Fibroblast of peridontal ligament (primary cell): ENCODE results near the gene DUSP28.
"Not testable (repeated sequence)": the region's sequence is repeated elsewhere in the genome, so short reads cannot be mapped to it uniquely, and the experiment has no call there.

Experiments used
- DNase-seq: peaks from one replicate; pipeline ENCODE4 v3.0.0-alpha.2; 2010; ENCODE audit errors: extremely low read depth

DUSP28 gene, protein sequence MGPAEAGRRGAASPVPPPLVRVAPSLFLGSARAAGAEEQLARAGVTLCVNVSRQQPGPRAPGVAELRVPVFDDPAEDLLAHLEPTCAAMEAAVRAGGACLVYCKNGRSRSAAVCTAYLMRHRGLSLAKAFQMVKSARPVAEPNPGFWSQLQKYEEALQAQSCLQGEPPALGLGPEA

DNA sequence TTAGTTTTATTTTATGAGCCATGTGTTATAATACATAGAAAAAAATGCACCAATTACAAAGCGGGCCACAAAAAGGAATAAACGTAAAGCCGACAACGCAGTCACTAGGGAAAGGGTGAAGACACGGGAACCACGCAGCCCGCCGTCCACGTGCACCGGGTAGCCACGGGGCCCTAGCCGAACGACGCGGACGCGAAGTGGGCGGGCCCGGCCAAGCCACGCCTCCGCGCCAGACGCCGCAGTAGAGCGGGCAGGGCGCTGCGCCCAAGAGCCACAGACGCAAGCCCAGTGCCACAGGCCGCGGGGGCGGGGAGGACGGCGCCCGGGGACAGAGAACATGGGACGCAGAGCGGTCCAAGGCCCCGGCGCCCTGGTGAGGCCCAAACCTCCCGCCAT is at the start of gene DUSP28:
Gene DUSP28 (plus strand): TSS at position 274 of the 396 bp plus-strand sequence. CDS start 328 bp downstream, outside the sequence.
- peak; percentile 76 for DNase-seq

DNA sequence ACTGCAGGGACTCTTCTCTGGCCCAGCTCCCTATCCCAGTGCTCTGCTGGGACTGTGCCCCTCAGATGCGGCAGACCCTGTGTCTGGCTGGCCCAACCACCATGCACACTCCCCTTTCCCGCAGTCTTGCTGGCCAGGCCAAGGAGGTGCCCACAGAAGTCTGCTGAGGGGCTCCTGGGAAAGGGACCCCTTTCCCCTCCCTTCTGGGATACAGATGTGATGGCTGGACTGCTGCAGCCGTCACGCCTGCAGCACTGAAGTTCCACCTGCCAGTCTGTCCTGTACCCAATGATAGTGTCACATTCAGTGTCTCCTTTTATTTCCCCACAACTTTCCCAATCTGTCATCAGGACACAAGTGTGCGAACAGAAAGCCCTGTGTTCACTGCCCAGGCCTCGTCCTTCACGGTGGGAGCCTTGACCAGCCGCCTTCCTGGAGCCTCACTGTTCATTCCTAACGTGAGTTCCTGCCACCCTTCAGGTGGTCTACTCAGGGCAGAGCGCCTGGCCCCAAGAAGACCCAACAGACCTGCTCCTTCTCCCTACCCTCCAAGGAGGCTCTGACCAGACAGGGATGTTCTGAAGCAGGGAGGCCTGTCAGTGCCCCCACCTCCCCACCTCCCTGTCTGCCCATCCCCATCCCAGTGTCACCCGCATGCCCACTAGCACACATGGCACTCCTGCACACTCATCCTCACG is 49.5 kb upstream of the DUSP28 start:
- DNase-seq: no peak

DNA sequence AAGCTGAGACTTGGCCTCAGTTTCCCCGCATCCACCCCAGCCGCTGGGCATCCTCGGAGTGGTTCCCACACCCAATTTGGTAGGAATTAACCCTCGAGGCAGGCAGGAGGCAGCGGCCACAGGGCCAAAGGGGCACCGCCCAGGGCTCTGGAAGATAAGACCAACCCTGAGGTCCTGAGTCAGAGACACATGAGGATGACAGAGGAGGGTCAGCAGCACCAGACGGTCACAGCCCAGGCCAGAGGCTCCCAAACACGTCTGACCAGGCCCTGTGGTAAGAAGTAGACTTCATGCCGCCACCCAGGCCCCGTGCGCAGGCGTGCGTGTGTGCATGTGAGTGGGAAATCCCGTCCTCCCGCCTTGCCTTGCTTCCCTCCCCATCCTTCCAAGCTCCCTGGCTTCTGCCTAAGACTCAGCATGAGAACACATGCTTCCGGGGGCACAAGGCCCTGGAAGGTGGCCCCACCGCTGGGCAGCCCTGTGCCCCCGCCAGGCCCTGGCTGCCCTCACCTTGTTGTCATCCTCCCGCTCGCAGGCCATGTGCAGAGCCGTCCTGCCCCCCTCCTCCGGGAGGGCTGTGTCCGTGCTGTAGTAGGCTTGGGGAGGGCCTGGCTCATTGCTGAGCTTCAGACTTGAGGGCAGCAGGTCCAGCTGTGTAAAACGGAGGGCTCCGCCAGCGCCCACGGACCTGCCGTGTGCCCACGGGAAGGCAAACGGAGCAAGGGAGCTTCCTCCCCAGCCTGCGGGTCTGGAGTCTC is 48.6 kb upstream of the DUSP28 start:
- no peak for DNase-seq

DNA sequence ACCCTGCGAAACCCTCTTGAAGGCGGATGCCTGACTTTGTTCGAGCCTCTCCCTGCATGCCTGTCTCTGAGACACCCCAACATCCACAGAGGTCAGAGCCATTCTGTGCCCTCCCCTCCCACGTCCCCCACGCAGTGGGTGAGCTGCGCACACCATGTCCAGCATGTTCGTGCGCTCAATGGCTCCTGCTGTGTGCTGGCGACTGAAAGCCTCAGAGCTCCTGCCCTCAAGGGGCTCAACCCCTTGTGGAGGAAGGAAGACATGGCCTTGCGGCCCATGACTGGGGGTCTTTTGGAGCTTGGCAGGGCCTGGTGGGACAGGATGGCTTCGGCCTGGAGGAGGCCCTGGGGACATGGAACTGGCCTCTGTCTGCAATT is 48.1 kb upstream of the DUSP28 start:
- DNase-seq: no peak

DNA sequence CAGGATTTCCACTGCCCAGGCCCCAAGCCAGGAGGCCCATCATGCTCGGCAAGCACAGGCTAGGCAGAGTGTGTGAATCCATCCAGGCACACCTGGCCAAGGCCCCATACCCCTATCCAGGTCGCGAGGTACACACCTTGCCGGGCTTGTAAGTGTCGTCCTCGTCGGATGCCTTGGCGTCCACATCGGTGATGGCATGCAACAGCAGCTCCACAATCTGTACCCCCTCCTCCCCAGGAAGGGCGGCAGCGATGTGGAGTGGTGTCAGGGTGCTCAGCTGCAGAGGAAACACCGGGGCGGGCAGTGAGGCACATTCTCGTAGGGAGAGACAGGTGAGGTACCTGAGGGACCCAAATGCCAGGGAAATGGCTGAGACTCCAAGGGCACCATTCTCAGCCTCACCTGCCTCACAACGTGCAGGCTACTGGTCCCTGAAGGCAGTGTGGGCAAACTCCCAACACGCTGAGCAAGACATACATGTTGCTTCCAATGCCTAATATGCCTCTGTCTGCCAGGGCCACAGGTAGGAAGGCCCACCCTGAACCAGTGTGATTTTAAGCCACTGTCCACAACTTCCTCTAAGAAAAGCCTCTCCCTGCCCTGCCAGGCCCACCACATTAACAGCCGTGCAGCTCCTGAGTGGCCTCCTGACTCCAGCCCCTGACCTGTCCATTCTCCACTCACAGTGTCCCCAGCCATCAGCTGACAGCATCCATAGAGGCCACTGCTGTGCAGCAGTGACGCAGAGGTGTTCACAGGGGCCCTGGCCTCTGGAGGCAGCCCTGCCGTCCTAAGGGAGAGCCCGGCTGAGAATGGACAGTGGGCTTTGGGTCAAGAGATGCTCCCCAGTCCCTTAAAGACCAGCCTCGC is 47.3 kb upstream of the DUSP28 start:
- no peak for DNase-seq

DNA sequence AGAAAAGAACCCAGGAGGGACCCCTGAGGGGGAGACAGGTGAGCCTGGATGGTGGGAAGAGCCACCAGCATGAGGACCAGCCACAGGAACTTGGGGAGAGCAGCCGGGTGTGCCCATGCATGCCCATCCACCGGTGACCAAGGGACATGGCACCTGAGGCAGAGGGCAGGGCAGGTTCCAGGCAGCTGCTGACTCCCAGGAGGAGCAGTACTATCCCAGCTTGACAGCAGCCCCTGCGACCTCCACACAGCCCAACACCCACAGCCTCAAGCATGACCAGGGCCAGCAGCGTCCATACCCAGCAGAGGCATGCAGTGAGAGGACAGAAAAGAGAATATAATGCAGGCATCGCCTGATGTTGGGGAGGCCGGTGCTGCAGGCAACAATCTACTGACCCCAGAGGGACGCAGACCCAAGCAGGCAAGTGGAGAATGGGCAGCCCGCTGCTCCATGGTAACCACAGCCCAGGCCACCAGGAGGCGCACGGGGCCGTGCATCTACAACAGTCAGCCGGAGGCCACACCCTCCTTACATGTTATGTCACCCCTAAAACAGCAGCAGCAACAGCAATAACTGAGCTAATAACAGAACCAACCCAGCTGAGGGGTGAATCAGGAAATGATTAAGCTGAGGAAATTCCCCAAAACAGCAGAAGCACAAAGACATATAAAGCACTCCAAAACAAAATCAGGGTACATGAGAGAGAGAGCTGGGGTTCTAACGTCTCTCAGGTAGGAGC is 46.4 kb upstream of the DUSP28 start:
- DNase-seq: peak; percentile 82

DNA sequence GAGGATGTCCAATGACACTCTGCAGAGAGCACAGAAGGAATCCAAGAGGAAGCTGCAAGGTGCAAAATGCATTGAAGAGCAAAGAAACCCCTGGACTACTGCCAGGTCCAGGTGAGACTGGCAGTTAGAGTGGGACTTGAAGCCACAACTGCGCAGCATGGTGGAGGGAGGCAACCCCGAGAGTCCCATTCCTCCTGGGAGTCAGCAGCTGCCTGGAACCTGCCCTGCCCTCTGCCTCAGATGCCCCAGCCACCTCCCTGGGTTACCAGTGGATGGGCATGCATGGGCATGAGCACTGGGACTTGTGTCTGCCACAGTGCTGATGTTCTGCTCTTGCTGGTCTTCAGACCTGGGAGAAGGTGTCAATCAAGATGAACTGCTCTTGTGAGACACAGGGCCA is 45.5 kb upstream of the DUSP28 start:
- no peak for DNase-seq

DNA sequence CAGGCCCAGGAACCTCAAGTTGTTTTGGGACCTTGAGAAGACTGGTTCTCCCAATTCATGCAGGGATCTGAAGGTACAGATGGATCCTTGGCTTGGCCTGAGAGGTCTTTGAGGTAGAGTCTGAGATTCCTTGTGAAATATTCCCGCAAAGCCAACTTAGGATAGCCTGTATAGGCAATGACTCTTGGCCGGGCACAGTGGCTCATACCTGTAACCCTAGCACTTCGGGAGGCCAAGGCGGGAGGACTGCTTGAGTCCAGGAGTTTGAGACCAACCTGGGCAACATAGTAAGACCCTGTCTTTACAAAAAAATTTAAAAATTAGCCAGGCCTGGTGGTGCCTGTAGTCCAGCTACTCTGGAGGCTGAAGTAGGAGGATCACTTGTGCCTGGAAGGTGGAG is 42.8 kb upstream of the DUSP28 start:
- DNase-seq: no peak

DNA sequence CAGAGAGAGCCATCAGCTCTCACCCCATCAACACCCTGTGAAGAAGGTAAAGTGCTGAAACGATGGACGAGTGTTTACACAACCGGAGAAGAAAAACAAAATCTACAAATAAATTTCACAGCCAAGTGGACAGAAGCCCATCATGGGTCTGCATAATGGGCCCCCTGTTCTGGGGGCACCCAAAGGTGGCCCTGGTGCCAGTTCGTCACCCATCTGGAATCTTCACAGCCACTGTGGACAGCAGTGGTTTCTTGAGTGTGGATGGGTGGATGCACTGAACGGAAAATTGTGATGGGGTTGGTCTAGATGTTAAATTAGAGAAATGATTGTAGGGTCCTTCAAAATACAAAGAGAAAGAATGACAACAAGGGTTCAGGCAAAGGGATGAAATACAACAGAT is 41.2 kb upstream of the DUSP28 start:
- no peak for DNase-seq

DNA sequence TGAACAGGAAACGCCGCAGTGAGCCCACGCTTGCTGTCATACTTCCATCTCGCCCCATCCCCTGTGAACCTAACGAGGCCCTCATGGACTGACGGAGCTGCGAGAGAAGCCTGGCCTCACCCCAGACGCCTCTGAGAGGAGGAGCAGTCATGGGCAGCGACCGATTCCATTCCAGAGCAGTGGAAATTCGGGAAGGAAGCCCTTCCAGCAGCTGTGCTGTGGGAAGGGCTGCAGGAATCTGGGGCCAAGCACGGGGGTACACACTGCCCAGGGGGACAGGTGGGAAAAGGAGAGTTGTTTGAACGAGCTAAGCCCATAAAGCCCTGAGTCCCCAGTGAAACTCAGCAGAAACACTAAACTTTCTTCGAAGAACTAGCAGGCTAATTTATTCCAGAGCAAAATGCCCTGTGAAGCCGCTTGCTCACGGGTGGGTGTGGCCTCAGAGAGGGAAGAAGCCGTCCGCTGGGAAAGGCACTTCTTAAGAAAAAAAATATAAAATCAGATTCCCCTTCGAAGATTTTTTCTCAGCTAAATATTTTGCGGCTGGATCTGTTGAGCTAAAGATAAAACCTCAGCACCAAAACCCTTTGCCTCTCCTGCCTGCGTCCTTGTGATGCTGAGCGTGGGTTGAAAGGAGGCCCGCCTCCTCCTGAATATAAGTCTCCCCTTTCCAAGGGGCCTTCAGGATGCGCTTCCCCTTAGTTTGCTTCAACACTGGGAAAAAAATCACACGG is 40.6 kb upstream of the DUSP28 start:
- peak; percentile 66 for DNase-seq

DNA sequence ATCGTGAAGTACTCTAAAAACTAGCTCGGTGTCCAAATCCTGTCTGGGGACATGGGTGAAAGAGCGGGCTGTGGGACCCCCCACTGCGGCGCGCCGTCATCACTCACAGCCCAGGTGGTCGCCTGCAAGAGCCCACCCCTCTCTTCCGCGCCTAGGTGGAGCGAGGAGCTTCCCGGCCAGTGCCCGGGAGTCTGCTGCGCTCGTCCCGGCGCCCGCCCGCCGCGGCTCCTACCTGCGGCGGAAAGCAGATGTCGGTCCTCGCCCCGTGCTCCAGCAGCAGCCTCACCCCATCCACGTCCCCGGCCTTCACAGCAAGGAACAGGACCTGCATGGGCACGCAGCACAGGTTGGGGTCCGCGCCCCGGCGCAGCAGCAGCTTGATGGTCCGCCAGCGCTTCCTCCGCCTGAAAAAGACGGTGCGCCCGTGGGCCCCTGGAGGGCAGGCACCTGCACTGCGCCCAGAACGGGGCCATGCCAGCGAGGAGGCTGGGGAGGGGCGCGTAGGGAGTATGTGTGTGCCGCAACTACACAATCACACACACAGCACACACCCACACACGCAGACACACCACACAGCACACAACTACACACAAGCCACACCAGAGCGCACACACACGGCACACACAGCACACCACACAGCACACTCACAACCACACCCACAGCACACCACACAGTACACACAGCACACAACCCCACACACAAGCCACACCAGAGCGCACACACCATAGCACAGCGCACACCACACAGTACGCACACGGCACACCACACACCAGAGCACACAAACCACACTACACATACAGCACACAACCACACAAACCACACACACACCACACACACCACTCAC is 39.8 kb upstream of the DUSP28 start:
- DNase-seq: no peak

DNA sequence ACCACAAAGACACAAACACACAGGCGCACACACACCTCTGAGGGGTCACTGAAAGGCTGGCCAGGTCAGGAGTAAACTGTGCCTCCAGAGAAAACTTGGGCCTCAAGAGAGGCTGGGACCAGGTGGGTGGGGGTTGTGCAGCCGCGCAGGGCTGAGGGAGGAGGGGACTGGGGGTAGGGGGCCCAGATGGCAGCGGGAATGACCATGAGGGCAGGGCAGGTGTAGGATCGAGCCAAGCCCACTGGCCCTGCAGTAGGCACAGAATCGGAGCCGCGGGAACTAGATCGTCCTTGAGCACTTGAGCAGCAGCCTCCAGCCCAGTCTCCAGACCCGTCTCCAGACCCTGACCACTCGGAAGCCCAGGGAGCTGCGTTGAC is 39.2 kb upstream of the DUSP28 start:
- DNase-seq: no peak

DNA sequence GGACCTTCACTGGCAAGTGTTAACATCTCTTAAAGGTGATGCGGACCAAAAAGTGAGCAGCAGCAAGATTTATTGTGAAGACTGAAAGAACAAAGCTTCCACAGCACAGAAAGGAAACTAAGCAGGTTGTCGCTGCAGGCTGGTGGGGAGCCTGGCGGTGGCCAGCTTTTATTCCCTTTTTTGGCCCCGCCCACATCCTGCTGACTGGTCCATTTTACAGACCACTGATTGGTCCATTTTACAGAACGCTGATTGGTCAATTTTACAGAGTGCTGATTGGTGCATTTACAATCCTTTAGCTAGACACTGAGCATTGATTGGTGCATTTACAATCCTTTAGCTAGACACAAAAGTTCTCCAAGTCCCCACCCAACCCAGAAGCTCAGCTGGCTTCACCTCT is 38.3 kb upstream of the DUSP28 start:
- DNase-seq: not testable (repeated sequence)

DNA sequence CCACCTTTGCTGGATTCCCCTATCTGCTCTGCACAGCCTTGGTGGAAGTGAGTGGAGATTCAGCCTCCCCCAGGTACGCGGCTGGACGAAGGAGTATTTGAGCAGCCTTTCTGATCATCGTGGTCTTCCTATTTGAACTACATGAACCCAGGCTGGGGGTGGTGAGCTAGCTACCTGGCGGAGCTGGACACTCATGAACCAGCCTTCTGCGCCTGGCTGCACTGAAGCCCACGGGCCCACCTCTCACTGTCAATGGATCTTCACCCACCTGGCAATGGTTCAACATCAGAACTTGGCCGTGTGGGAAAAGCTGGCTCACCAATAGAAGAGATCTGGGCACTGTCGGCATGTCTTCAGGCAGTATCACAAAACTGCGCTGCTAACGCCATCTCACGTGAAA is 37.8 kb upstream of the DUSP28 start:
- DNase-seq: no peak

DNA sequence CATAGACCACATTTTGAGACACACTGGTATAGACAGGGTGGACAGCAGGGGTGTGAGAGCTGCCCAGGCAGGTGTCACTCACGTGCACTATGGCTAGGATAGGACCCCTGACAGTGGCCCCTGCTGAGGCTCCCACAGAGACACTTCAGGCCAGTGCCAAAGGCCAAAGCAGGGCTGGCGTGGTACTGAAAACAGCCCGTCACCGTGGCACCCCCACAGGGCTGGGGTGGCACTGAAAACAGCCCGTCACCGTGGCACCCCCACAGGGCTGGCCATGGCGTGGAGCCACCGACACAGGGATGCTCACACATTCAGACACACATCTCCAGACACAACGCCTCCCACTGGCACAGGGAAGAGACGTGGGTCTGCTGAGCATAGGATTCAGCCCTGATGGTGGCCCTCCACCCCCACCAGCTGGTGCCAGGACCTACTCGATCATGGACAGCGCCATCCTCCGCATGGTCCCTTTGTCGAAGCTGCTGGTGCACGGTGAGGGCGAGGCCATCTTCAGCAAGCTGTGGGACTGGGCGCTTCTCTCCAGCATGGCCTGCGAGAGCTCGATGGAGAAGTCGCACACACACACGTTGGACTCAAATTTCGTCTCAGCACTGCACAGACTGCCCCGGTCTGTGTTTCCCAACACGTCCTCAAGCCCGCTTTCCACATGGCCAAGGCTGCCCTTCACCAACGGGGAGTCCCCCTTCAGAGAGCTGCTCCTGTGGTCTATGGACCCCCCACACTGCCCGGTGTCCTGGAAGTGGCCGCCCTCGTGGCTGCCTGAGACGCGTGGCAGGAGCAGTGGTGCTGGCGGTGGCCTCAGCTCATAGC is 36.5 kb upstream of the DUSP28 start:
- DNase-seq: no peak

DNA sequence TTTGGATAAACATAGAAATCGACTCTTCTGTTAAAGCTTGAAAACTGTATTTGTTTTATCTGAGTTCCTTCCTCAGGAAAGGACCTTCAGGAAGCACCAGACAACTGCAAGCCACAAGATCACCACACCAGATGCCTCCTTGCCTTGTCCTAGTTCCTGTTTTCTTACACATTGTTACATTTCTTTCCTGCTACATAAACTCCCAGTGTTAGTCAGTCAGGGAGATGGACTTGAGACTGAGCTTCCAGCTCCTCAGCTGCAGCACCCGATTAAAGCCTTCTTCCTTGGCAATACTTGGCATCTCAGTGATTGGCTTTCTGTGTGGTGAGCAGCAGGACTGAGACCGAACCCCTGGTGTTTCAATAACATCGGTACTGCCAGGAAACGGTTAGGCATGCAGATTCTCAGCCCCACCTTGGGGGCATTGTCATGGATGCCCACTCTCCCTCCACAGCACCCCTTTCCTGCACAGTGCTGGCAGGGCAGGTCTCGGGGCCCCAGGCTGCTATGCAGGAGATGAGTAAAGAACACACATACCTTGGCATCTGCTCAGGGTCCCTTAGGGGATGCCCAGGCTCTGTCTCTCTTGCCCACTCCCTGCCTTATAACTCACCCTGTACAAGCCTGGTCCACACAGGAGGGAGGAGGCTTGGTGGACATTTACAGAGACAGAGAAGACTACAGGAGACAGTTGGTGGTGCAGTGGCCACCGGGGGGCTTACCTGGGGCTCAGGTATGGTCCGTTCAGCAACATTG is 35.0 kb upstream of the DUSP28 start:
- DNase-seq: no peak

DNA sequence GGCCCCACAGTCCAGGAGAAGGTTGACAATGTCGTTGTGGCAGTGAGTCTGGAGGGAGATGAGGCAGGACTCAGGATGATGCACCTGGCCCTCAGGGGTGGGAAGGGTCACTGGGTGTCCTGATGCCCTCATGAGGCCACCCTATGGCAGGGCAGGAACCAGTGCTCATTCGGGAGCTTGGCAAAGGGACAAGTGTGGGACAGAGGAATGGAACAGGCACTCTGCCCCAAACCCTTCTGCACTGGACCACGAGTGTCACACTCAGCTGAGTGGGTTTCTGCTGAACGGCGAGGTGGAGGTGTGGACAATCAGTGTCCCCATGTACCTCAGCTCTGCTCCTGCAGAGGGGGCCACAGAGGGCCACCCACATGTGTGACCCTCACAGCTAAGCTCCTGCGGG is 34.4 kb upstream of the DUSP28 start:
- no peak for DNase-seq

DNA sequence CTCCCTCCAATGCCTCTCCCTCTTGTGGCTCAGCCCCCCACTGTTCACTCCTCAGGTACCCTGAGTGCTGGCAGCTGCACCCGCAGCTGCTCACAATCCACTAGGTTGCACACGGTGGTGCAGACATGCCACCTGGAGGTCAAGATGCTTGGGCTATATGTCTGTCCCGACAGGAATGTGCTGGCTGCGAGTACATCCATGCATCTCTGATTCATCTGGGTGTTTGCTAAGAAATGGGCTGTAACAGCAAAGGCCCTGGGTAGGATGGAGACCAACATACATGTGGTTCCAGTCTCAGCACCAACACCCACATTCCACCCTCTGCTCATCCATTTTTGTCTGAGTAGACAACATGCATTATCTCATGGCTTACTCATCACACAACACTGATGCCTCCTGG is 33.6 kb upstream of the DUSP28 start:
- no peak for DNase-seq
